Measurements from ENCODE around the gene SLC19A1. TPM values are rescaled to one million over a fixed set of nuclear protein-coding genes. Genes with fewer than 3 reads are reported as not detected.
A peak's percentile ranks its signal among the peaks of the same experiment; 100 is the strongest.

SLC19A1 gene
- polyA plus RNA-seq, 1 of the 3 experiments (the other 2 are of a cell fraction) = 15.0 TPM

- Histone ChIP-seq H4K20me1 (ENCODE audit: insufficient read depth) (no peaks in the 10 kb centered on the region), H3K9me2 (no peaks in the 10 kb centered on the region), H3K4me3 (ENCODE audit: low read depth in 2 of 2, low read length in 1 of 2) (no peak overlapping the region), H3K36me3 (replicated peaks in 1 of 2; ENCODE audit: control insufficient read depth in 1 of 2, insufficient read depth in 2 of 2, low read length in 1 of 2) (no peaks in the 10 kb centered on the region), H3K9me3 (no peaks in the 10 kb centered on the region), H2AFZ (ENCODE audit: low read depth) (no peak overlapping the region), H3K79me2 (ENCODE audit: insufficient read depth) (no peaks in the 10 kb centered on the region), H3K27ac (ENCODE audit: low read depth in 2 of 2, low read length in 1 of 2) (no peak overlapping the region), H3F3A (replicated peaks; ENCODE audit: insufficient read depth) (peaks cover 6% of the 10 kb centered on the region), H3K4me2 (no peak overlapping the region), H3K27me3 (ENCODE audit: insufficient read depth) (no peaks in the 10 kb centered on the region), H3K9ac (no peak overlapping the region), H3K4me1 (ENCODE audit: control insufficient read depth in 1 of 2, insufficient read depth in 2 of 2, low read depth in 1 of 2, low read length in 1 of 2) (peaks cover 0 to 18% of the 10 kb centered on the region in 2 experiments; a peak in 1 of 4 replicates)
- peak; percentile 12 for DNase-seq
- TF ChIP-seq RAD21 (IDR thresholded peaks at IDR 0.05; ENCODE audit: low read length) (no peak), TEAD4 (IDR thresholded peaks at IDR 0.05; ENCODE audit: borderline replicate concordance, insufficient read depth) (no peak), FOSL2 (IDR thresholded peaks at IDR 0.05; ENCODE audit: borderline replicate concordance, low read depth) (no peak), RFX5 (IDR thresholded peaks at IDR 0.05; ENCODE audit: low read length) (no peak), USF1 (IDR thresholded peaks at IDR 0.05; ENCODE audit: borderline replicate concordance, low read depth) (no peak), JUND (IDR thresholded peaks at IDR 0.05) (no peak), PBX3 (IDR thresholded peaks at IDR 0.05) (no peak), SIN3A (IDR thresholded peaks at IDR 0.05; ENCODE audit: borderline replicate concordance, low read depth, low read length) (no peak), EP300 (IDR thresholded peaks at IDR 0.05; ENCODE audit: borderline replicate concordance in 1 of 2, low read depth in 1 of 2, low read length in 1 of 2) (no peak), GABPA (IDR thresholded peaks at IDR 0.05; ENCODE audit: low read depth) (no peak), GATA2 (CRISPR knock-in tag; IDR thresholded peaks at IDR 0.05) (no peak), SMC3 (IDR thresholded peaks at IDR 0.05; ENCODE audit: low read depth, low read length) (no peak), NFIC (IDR thresholded peaks at IDR 0.05; ENCODE audit: borderline replicate concordance) (no peak), ZBTB33 (IDR thresholded peaks at IDR 0.05; ENCODE audit: borderline replicate concordance, low read depth) (no peak), MXI1 (IDR thresholded peaks at IDR 0.05; ENCODE audit: low read depth, low read length) (no peak), FOXM1 (IDR thresholded peaks at IDR 0.05; ENCODE audit: low read depth) (no peak), YY1 (IDR thresholded peaks at IDR 0.05; ENCODE audit: low read depth) (no peak), NRF1 (IDR thresholded peaks at IDR 0.05; ENCODE audit: low read depth, low read length) (no peak)
- TF ChIP-seq, protein P1, sequence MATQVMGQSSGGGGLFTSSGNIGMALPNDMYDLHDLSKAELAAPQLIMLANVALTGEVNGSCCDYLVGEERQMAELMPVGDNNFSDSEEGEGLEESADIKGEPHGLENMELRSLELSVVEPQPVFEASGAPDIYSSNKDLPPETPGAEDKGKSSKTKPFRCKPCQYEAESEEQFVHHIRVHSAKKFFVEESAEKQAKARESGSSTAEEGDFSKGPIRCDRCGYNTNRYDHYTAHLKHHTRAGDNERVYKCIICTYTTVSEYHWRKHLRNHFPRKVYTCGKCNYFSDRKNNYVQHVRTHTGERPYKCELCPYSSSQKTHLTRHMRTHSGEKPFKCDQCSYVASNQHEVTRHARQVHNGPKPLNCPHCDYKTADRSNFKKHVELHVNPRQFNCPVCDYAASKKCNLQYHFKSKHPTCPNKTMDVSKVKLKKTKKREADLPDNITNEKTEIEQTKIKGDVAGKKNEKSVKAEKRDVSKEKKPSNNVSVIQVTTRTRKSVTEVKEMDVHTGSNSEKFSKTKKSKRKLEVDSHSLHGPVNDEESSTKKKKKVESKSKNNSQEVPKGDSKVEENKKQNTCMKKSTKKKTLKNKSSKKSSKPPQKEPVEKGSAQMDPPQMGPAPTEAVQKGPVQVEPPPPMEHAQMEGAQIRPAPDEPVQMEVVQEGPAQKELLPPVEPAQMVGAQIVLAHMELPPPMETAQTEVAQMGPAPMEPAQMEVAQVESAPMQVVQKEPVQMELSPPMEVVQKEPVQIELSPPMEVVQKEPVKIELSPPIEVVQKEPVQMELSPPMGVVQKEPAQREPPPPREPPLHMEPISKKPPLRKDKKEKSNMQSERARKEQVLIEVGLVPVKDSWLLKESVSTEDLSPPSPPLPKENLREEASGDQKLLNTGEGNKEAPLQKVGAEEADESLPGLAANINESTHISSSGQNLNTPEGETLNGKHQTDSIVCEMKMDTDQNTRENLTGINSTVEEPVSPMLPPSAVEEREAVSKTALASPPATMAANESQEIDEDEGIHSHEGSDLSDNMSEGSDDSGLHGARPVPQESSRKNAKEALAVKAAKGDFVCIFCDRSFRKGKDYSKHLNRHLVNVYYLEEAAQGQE (IDR thresholded peaks at IDR 0.05; ENCODE audit: low read depth, low read length) = no peak
- TF ChIP-seq, protein P2, sequence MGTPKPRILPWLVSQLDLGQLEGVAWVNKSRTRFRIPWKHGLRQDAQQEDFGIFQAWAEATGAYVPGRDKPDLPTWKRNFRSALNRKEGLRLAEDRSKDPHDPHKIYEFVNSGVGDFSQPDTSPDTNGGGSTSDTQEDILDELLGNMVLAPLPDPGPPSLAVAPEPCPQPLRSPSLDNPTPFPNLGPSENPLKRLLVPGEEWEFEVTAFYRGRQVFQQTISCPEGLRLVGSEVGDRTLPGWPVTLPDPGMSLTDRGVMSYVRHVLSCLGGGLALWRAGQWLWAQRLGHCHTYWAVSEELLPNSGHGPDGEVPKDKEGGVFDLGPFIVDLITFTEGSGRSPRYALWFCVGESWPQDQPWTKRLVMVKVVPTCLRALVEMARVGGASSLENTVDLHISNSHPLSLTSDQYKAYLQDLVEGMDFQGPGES (IDR thresholded peaks at IDR 0.05; ENCODE audit: low read depth, low read length) = no peak
- POLR2A ChIA-PET = no interaction called here
- CTCF ChIA-PET = interaction anchor here (0.7 to 1.3 kb wide), 2 partner anchors 45 to 268 kb away, joined by 3 read pairs; no protein-coding TSS in a partner anchor
- WGBS (ENCODE audit: low lambda C conversion rate) = 92% methylated on average over 11 of the region's 29 CpGs
Observed at GRCh38 chr21:45552696-45553391, 10.6 kb upstream of the SLC19A1 start.

All from SK-N-SH (cell line).